Neuronal stem cell (in vitro differentiated cells): ENCODE data around the gene COX4I1.
A peak's percentile ranks its signal among the peaks of the same experiment; 100 is the strongest.

Experiments used
- DNase-seq: peaks from one replicate; pipeline ENCODE4 v3.0.0-alpha.2; 2013; ENCODE audit warnings: low spot score
- H2AFZ ChIP-seq: one replicate; pipeline ENCODE4 v1.6.1; 2013; ENCODE audit warnings: mild to moderate bottlenecking, low read length, inconsistent platforms
- H2AK5ac ChIP-seq: 2 replicates; pipeline ENCODE4 v1.6.1; 2013; ENCODE audit warnings: low read depth, mild to moderate bottlenecking, inconsistent platforms, low read length, moderate library complexity, mixed read lengths
- H2BK120ac ChIP-seq: 2 replicates; pipeline ENCODE4 v1.6.1; 2013; ENCODE audit warnings: low read depth, mild to moderate bottlenecking, inconsistent platforms, low read length, moderate library complexity, mixed read lengths
- H2BK12ac ChIP-seq: one replicate; pipeline ENCODE4 v1.6.1; 2013; ENCODE audit warnings: low read length, inconsistent platforms
- H2BK15ac ChIP-seq: 2 replicates; pipeline ENCODE4 v1.6.1; 2013; ENCODE audit warnings: mild to moderate bottlenecking, low read length, inconsistent platforms, mixed read lengths
- H2BK5ac ChIP-seq: one replicate; pipeline ENCODE4 v1.6.1; 2013; ENCODE audit warnings: inconsistent platforms, mild to moderate bottlenecking, low read length, moderate library complexity
- H3K14ac ChIP-seq: one replicate; pipeline ENCODE4 v1.6.1; 2013; ENCODE audit warnings: low read length, inconsistent platforms
- H3K18ac ChIP-seq: 2 replicates; pipeline ENCODE4 v1.6.1; 2013; ENCODE audit warnings: low read length, inconsistent platforms
- H3K23ac ChIP-seq: 2 replicates; pipeline ENCODE4 v1.6.1; 2013; ENCODE audit warnings: low read depth, mild to moderate bottlenecking, mixed read lengths, low read length, inconsistent platforms; ENCODE audit not compliant: poor library complexity
- H3K27ac ChIP-seq: replicated peaks from 3 replicates; pipeline ENCODE4 v1.5.1; 2013; ENCODE audit warnings: low read length, inconsistent platforms
- H3K27me3 ChIP-seq, 3 experiments: 2 replicates each; pipeline ENCODE4 v1.6.1; 2013; ENCODE audit warnings: low read length in 3 of 3, mild to moderate bottlenecking in 2 of 3, inconsistent platforms in 1 of 3, low read depth in 1 of 3, mixed read lengths in 1 of 3, moderate library complexity in 1 of 3; ENCODE audit not compliant: control insufficient read depth in 3 of 3, insufficient read depth in 3 of 3
- H3K36me3 ChIP-seq, 2 donors: replicated peaks in 1 of 2; 2 replicates each; pipeline ENCODE4 v1.6.1; 2013; ENCODE audit warnings: low read length in 2 of 2; ENCODE audit not compliant: control insufficient read depth in 2 of 2, insufficient read depth in 2 of 2
- H3K4ac ChIP-seq: 2 replicates; pipeline ENCODE4 v1.6.1; 2013; ENCODE audit warnings: inconsistent platforms, mild to moderate bottlenecking, low read length, moderate library complexity
- H3K4me1 ChIP-seq, 2 donors: 1 replicate in 1 of 2; 2 replicates in 1 of 2; pipeline ENCODE4 v1.6.1; 2013; ENCODE audit warnings: low read length in 2 of 2, low read depth in 1 of 2; ENCODE audit not compliant: control insufficient read depth in 2 of 2, insufficient read depth in 1 of 2
- H3K4me2 ChIP-seq: one replicate; pipeline ENCODE4 v1.6.1; 2013; ENCODE audit warnings: mild to moderate bottlenecking, low read length, inconsistent platforms; ENCODE audit not compliant: insufficient read depth, poor library complexity, severe bottlenecking
- H3K4me3 ChIP-seq, 2 donors: 2 replicates each; pipeline ENCODE4 v1.5.1; 2013; ENCODE audit warnings: low read length in 2 of 2, mild to moderate bottlenecking in 2 of 2, inconsistent platforms in 1 of 2, moderate library complexity in 1 of 2
- H3K79me1 ChIP-seq: one replicate; pipeline ENCODE4 v1.6.1; 2013; ENCODE audit warnings: low read depth, mild to moderate bottlenecking, inconsistent platforms, low read length, moderate library complexity
- H3K9ac ChIP-seq: one replicate; pipeline ENCODE4 v1.6.1; 2013; ENCODE audit warnings: mild to moderate bottlenecking, low read depth, low read length, inconsistent platforms; ENCODE audit not compliant: poor library complexity
- H3K9me3 ChIP-seq, 2 donors: replicated peaks in 1 of 2; 2 replicates each; pipeline versions ENCODE3 to v1.6.1; 2013; ENCODE audit warnings: low read length in 2 of 2, mild to moderate bottlenecking in 2 of 2, inconsistent platforms in 1 of 2, low read depth in 1 of 2, mixed read lengths in 1 of 2, moderate library complexity in 1 of 2; ENCODE audit not compliant: control insufficient read depth in 2 of 2, insufficient read depth in 1 of 2
- H4K8ac ChIP-seq: one replicate; pipeline ENCODE4 v1.6.1; 2013; ENCODE audit warnings: low read depth, mild to moderate bottlenecking, inconsistent platforms, low read length, moderate library complexity
- H4K91ac ChIP-seq: one replicate; pipeline ENCODE4 v1.6.1; 2013; ENCODE audit warnings: low read length, low read depth, mild to moderate bottlenecking, inconsistent platforms; ENCODE audit not compliant: poor library complexity
- WGBS, 2 donors: extraction: QIAGEN DNeasy Blood & Tissue Kit; methylation state at CpG; one replicate each; pipeline ENCODE4 v1.1.7; 2013; ENCODE audit warnings: missing lambda C conversion rate in 2 of 2, mixed read lengths in 1 of 2; ENCODE audit not compliant: insufficient read length in 2 of 2, insufficient replicate concordance in 1 of 2; ENCODE audit errors: extremely low coverage in 2 of 2; 5-methylcytosine and 5-hydroxymethylcytosine counted together

Gene COX4I1

GRCh38 chr16:85757341-85757822 lies 42.1 kb upstream of the COX4I1 start:
- H3K4me2 ChIP-seq: no peak overlapping the region
- H2BK5ac ChIP-seq: no peak overlapping the region
- no peak overlapping the region for H3K18ac ChIP-seq
- peaks cover 0 to 27% (median 11%) of the 10 kb centered on the region in 3 experiments for H3K27me3 ChIP-seq
- H3K4ac ChIP-seq: no peak overlapping the region
- H4K91ac ChIP-seq: no peak overlapping the region
- H4K8ac ChIP-seq: no peak overlapping the region
- H2AK5ac ChIP-seq: no peak overlapping the region
- H3K14ac ChIP-seq: no peak overlapping the region
- no peak overlapping the region for H3K9ac ChIP-seq
- peaks cover 7 to 15% of the 10 kb centered on the region in 2 donors for H3K4me1 ChIP-seq
- H3K4me3 ChIP-seq: no peak overlapping the region
- no peak overlapping the region for H3K23ac ChIP-seq
- H3K27ac ChIP-seq: no peak overlapping the region
- no peak for DNase-seq
- H3K36me3 ChIP-seq: no peaks in the 10 kb centered on the region
- H3K9me3 ChIP-seq: no peaks in the 10 kb centered on the region
- WGBS, 2 donors: no CpG with 5 or more reads among the region's 7 CpGs
- no peak overlapping the region for H2BK15ac ChIP-seq
- no peaks in the 10 kb centered on the region for H3K79me1 ChIP-seq
- H2AFZ ChIP-seq: no peak overlapping the region
- no peak overlapping the region for H2BK12ac ChIP-seq
- no peak overlapping the region for H2BK120ac ChIP-seq

- no peak overlapping the region for H2BK120ac ChIP-seq
- H4K91ac ChIP-seq: no peak overlapping the region
- H3K23ac ChIP-seq: no peak overlapping the region
- H2BK15ac ChIP-seq: no peak overlapping the region
- no peaks in the 10 kb centered on the region for H3K79me1 ChIP-seq
- H3K27ac ChIP-seq: no peak overlapping the region
- no peak overlapping the region for H3K9ac ChIP-seq
- no peak overlapping the region for H3K4me2 ChIP-seq
- H3K18ac ChIP-seq: peak overlapping the region; percentile 11
- H3K4ac ChIP-seq: no peak overlapping the region
- H3K14ac ChIP-seq: peak overlapping the region; percentile 21
- H2BK5ac ChIP-seq: no peak overlapping the region
- H3K4me1 ChIP-seq: peaks cover 0 to 5% of the 10 kb centered on the region in 2 donors
- no peak overlapping the region for H4K8ac ChIP-seq
- no peak for DNase-seq
- H2AK5ac ChIP-seq: peak overlapping the region; percentile 83
- H3K27me3 ChIP-seq: peaks cover 0 to 14% (median 0%) of the 10 kb centered on the region in 3 experiments
- H3K4me3 ChIP-seq: no peak overlapping the region
- no peaks in the 10 kb centered on the region for H3K9me3 ChIP-seq
- H3K36me3 ChIP-seq: no peaks in the 10 kb centered on the region
- no peak overlapping the region for H2BK12ac ChIP-seq
- H2AFZ ChIP-seq: no peak overlapping the region
- WGBS, 2 donors: no CpG with 5 or more reads among the region's 16 CpGs
Measured at GRCh38 chr16:85759136-85759535, 40.4 kb upstream of the COX4I1 start.

- H3K4ac ChIP-seq: no peak overlapping the region
- H4K8ac ChIP-seq: no peak overlapping the region
- no peaks in the 10 kb centered on the region for H3K79me1 ChIP-seq
- H3K23ac ChIP-seq: no peak overlapping the region
- no peak overlapping the region for H2BK15ac ChIP-seq
- peaks cover 0 to 8% (median 0%) of the 10 kb centered on the region in 3 experiments for H3K27me3 ChIP-seq
- H2BK12ac ChIP-seq: peak overlapping the region; percentile 6
- no peak overlapping the region for H3K4me2 ChIP-seq
- H3K4me1 ChIP-seq: peaks cover 0 to 5% of the 10 kb centered on the region in 2 donors
- no peak overlapping the region for H3K27ac ChIP-seq
- no peak overlapping the region for H4K91ac ChIP-seq
- no CpG with 5 or more reads among the region's 20 CpGs for WGBS, 2 donors
- peak overlapping the region; percentile 48 for H3K18ac ChIP-seq
- H2AK5ac ChIP-seq: peak overlapping the region; percentile 83
- no peaks in the 10 kb centered on the region for H3K9me3 ChIP-seq
- no peak for DNase-seq
- peak overlapping the region; percentile 60 for H2BK5ac ChIP-seq
- H2BK120ac ChIP-seq: no peak overlapping the region
- peak overlapping the region in 1 of 2 donors; percentile 9 for H3K4me3 ChIP-seq
- no peak overlapping the region for H3K9ac ChIP-seq
- no peak overlapping the region for H3K14ac ChIP-seq
- no peak overlapping the region for H2AFZ ChIP-seq
- H3K36me3 ChIP-seq: no peaks in the 10 kb centered on the region
Measured at GRCh38 chr16:85759631-85760419, 39.7 kb upstream of the COX4I1 start.

GRCh38 chr16:85761861-85762260 lies 37.6 kb upstream of the COX4I1 start:
- H3K36me3 ChIP-seq: no peaks in the 10 kb centered on the region
- no peak overlapping the region for H2AK5ac ChIP-seq
- H3K27me3 ChIP-seq: no peaks in the 10 kb centered on the region
- H3K4ac ChIP-seq: no peak overlapping the region
- no peak overlapping the region for H4K91ac ChIP-seq
- H3K4me3 ChIP-seq: no peak overlapping the region
- H2BK120ac ChIP-seq: no peak overlapping the region
- H2BK5ac ChIP-seq: no peak overlapping the region
- no peak overlapping the region for H3K4me2 ChIP-seq
- H3K4me1 ChIP-seq: peaks cover 0 to 2% of the 10 kb centered on the region in 2 donors
- H2BK15ac ChIP-seq: no peak overlapping the region
- H3K23ac ChIP-seq: no peak overlapping the region
- no peaks in the 10 kb centered on the region for H3K9me3 ChIP-seq
- no peak overlapping the region for H2BK12ac ChIP-seq
- H3K18ac ChIP-seq: no peak overlapping the region
- no peak overlapping the region for H4K8ac ChIP-seq
- no peak overlapping the region for H3K27ac ChIP-seq
- no peak overlapping the region for H2AFZ ChIP-seq
- H3K14ac ChIP-seq: no peak overlapping the region
- 100% methylated on average over 2 of the region's 6 CpGs; no CpG with 5 or more reads in 1 of the 2 donors for WGBS, 2 donors
- H3K9ac ChIP-seq: no peak overlapping the region
- no peaks in the 10 kb centered on the region for H3K79me1 ChIP-seq
- DNase-seq: no peak
